ENCODE measurements around the gene WASHC2C.
"Not testable (repeated sequence)": the region's sequence is repeated elsewhere in the genome, so short reads cannot be mapped to it uniquely, and the experiment has no call there.

Gene WASHC2C, protein sequence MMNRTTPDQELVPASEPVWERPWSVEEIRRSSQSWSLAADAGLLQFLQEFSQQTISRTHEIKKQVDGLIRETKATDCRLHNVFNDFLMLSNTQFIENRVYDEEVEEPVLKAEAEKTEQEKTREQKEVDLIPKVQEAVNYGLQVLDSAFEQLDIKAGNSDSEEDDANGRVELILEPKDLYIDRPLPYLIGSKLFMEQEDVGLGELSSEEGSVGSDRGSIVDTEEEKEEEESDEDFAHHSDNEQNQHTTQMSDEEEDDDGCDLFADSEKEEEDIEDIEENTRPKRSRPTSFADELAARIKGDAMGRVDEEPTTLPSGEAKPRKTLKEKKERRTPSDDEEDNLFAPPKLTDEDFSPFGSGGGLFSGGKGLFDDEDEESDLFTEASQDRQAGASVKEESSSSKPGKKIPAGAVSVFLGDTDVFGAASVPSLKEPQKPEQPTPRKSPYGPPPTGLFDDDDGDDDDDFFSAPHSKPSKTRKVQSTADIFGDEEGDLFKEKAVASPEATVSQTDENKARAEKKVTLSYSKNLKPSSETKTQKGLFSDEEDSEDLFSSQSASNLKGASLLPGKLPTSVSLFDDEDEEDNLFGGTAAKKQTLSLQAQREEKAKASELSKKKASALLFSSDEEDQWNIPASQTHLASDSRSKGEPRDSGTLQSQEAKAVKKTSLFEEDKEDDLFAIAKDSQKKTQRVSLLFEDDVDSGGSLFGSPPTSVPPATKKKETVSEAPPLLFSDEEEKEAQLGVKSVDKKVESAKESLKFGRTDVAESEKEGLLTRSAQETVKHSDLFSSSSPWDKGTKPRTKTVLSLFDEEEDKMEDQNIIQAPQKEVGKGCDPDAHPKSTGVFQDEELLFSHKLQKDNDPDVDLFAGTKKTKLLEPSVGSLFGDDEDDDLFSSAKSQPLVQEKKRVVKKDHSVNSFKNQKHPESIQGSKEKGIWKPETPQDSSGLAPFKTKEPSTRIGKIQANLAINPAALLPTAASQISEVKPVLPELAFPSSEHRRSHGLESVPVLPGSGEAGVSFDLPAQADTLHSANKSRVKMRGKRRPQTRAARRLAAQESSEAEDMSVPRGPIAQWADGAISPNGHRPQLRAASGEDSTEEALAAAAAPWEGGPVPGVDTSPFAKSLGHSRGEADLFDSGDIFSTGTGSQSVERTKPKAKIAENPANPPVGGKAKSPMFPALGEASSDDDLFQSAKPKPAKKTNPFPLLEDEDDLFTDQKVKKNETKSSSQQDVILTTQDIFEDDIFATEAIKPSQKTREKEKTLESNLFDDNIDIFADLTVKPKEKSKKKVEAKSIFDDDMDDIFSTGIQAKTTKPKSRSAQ (N-terminal part only)

GRCh38 chr10:45726703-45727420 lies at the start of gene WASHC2C:
Gene WASHC2C, plus strand, starts transcription at chr10:45727266. Its CDS starts 52 bp downstream, at chr10:45727318.
- peak; percentile 93 for DNase-seq (ENCODE audit: low spot score)

GRCh38 chr10:45678467-45678866 lies 48.6 kb upstream of the WASHC2C start:
- not testable (repeated sequence) for DNase-seq (ENCODE audit: low spot score)

DNA sequence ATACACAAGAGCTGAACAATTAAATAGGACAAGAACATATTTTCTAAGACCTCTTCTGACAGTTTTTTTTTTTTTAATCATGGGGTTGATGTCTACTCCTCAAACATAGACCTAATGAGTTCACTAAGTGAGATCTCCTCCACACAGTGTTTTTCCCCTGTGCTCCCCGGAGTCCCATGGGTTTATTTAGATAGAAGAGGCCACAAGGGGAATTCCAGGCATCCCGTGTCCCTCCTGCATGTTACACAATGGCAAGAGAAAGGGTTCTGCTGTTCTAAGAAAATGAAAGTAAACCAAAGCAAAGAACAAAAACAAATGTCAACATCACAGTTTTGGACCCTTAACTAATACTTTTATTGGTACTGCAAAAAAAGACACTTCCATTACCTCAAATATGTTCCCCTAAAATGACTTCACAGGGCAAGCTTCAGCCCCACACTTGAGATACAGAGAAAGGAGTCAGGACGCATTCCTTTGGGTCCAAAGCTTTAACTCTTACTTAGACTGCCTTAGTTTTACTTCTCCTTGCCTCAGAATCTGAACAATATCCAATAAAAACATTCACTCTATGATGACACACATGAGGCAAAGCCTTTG lies 16.8 kb upstream of the WASHC2C start:
- not testable (repeated sequence) for DNase-seq (ENCODE audit: low spot score)

DNA sequence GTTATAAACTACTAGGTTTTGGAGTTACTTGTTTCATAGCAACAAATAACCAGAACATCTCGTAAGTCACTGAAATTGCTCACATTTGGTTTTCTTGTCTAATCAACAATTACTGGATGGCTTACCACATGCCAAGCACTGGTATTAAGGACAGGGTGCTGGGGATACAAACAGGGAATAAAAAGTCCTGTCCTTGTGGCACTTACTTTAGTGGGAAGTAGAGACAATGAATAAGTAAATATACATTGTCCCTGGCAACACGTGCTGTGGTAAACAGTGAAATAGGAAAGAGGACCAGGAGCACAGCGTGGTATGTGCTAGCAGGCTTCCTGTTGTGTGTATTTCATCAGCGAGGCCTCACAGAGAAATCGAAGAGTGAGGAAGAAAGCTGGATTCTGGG lies 15.8 kb upstream of the WASHC2C start:
- not testable (repeated sequence) for DNase-seq (ENCODE audit: low spot score)

DNA sequence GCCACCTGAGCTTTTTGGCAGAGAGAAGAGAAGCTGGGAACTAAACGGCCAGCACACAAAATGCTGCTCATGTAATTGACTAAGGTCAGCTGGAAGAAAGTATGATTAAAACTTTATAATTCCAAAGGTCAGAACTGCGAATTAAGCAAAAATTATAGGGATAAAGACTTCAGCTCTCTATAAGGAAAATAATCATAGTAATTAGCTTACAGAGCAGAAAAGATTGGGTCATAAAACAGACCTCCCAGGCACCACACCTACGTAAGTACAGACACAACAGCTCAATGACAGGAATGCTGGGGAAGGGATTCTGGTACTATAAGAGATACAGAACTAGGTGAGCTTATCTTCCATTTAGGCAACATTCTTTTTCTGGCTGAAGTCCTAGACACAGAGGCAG lies 10.0 kb upstream of the WASHC2C start:
- DNase-seq (ENCODE audit: low spot score), result not testable (repeated sequence)

DNA sequence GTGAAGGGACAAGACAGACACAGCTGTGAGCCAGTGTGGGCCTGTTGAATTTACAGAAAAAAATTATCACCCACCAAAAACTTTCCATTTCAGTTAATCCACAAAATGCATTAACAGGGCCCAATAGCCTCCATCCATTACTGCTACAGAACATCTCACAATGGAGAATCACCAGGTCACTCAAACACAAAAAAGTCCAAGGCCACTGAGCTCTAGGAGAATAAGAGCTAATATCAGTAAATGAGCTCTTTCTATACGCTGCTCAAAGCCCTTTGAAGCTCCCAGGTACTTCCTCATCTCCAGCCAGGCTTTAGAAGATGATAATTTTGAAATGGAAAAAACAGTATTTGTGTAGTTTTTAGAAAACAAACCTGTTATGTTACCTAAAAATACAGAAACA lies 9.4 kb upstream of the WASHC2C start:
- not testable (repeated sequence) for DNase-seq (ENCODE audit: low spot score)

DNA sequence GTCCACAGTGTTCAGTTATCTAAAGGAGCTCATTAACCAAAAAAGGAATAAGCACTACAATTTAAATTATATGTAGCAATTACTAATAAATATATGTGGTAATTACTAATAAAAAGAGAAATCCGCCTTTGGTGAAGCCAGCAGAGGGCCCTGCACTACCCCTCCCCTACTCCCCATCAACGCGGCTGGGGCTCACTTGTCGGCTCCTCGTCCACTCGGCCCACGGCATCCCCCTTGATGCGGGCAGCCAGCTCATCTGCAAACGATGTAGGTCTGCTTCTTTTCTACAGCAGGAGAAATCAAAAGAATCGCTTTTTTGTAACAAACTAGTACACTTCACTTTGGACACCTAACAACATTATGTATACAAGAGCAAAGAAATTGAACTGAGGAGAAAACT lies 5.6 kb upstream of the WASHC2C start:
- DNase-seq (ENCODE audit: low spot score), result not testable (repeated sequence)

GRCh38 chr10:45723851-45724250 lies 3.2 kb upstream of the WASHC2C start:
- DNase-seq (ENCODE audit: low spot score), result not testable (repeated sequence)

GRCh38 chr10:45727421-45727965 lies 427 bp downstream of the WASHC2C start:
- DNase-seq (ENCODE audit: low spot score), result not testable (repeated sequence)

- not testable (repeated sequence) for DNase-seq (ENCODE audit: low spot score)
Measured at GRCh38 chr10:45734449-45734848, 7.4 kb downstream of the WASHC2C start.

- not testable (repeated sequence) for DNase-seq (ENCODE audit: low spot score)
Measured at GRCh38 chr10:45734867-45735266, 7.8 kb downstream of the WASHC2C start.

- DNase-seq (ENCODE audit: low spot score), result not testable (repeated sequence)
Measured at GRCh38 chr10:45741559-45741958, 14.5 kb downstream of the WASHC2C start.

DNA sequence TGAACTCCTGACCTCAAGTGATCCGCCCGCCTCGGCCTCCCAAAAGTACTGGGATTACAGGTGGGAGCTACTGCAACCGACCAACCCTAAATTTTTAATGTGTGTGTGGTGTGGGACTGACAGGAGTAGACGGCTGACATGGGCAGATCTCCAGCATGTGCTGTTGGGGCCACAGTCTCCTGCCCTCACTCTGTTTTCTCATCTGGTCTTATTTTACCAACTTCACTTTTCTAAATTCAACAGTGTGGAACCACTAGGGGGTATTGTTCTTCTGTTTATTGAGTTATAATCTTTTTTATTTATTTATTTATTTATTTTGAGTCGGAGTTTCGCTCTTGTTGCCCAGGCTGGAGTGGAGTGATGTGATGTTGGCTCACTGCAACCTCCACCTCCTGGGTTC lies 14.9 kb downstream of the WASHC2C start:
- not testable (repeated sequence) for DNase-seq (ENCODE audit: low spot score)

DNA sequence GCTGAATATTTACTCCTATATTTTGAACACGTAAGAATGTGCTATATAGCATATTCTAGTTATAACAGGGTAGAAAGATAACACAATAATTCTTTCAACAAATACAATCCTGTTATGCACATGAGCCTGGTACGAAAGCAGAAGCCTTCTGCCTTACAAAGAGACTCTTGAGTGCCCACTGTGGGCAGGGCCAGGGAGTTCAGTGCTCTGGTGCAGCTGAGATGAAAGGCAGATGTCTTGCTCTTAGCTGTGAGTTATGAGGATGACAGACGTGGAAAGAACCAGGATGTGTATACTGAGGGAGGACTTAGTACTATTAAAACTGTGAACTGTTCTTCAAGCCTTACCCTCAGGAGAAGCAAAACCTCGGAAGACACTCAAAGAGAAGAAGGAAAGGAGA lies 24.1 kb downstream of the WASHC2C start:
- DNase-seq (ENCODE audit: low spot score), result not testable (repeated sequence)

- not testable (repeated sequence) for DNase-seq (ENCODE audit: low spot score)
Measured at GRCh38 chr10:45752210-45752609, 25.1 kb downstream of the WASHC2C start.

GRCh38 chr10:45753979-45754495 lies 27.0 kb downstream of the WASHC2C start:
- not testable (repeated sequence) for DNase-seq (ENCODE audit: low spot score)

DNA sequence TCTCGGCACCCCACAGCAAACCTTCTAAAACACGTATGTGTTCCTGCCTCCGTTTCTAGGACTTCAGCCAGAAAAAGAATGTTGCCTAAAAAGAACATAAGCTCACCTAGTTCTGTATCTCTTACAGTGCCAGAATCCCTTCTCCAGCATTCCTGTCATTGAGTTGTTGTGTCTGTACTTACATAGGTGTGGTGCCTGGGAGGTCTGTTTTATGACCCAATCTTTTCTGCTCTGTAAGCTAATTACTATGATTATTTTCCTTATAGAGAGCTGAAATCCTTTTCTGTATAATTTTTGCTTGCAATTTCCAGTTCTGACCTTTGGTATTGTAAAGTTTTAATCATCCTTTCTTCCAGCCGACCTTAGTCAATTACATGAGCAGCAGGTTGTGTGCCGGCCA lies 28.0 kb downstream of the WASHC2C start:
- DNase-seq (ENCODE audit: low spot score), result not testable (repeated sequence)

DNA sequence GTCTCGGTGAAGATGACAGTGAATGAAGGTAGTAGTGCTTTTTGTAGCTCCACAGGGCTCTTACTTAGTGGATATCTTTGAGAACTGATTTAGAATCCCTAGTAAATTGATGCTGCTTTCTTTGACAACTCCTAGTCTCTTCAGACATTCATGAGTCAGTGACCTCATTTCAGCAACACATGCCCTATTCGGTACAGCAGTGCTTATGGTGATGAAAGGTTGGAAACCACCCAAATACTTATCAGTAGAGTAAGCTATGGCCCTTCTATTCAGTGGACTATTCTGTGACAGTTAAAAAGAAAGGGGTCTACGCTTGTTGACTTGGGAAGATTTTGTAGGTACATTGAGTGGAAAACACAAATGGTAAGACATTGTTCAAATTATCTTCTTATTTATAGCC lies 29.0 kb downstream of the WASHC2C start:
- DNase-seq (ENCODE audit: low spot score), result not testable (repeated sequence)

GRCh38 chr10:45757661-45758396 lies 30.8 kb downstream of the WASHC2C start:
- DNase-seq (ENCODE audit: low spot score), result not testable (repeated sequence)
